ENCODE results near the gene MEIS2.

MEIS2 gene

DNA sequence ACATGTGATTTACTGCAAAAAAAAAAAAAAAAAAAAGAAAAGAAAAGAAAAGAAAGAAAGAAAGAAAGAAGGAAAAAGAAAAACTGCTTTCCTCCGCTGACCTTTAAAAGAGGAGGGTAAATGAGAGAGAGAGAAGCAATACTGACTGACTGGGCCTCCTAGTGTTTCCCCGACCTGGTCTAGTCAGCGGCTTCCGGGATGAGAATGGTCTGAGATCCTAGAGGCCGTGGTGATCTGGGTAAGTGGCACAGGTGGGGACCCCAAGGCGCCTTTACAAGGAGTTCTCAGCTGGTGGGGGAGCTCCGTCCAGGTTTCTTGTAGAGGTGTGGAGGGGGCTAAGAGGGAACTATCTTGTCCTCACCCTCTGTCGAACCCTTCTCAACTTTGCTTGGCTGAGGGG, 223.1 kb downstream of the MEIS2 start:
- DNase-seq (ENCODE audit: low spot score) = no peak

DNA sequence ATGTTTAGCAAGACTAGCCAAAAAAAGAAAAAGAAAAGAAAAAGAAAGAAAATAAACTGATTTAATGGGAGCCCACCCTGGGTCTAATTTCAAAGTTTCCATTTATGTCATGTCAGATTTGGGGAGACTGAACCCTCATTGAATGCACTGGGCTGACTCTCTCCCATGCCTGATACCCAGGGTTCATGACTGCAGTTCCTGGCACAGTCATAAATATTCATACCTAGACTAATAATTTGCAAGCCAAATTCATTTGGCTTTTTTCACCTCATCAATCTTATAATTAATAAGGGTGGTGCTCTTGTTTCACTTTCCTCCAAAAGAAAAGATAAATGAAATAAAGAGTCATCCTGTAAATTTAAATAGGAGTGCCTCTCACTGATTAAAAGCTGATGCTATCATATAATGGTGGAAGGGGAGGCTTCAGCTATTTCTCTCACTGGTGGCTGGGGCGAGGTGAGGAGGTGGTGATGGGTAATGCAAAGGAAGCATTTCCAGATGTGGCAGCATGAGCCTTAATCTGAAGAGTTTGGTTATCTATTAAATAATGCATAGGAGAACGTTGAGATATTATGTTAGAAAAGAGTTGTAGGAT, 224.5 kb downstream of the MEIS2 start:
- no peak for DNase-seq (ENCODE audit: low spot score)

DNA sequence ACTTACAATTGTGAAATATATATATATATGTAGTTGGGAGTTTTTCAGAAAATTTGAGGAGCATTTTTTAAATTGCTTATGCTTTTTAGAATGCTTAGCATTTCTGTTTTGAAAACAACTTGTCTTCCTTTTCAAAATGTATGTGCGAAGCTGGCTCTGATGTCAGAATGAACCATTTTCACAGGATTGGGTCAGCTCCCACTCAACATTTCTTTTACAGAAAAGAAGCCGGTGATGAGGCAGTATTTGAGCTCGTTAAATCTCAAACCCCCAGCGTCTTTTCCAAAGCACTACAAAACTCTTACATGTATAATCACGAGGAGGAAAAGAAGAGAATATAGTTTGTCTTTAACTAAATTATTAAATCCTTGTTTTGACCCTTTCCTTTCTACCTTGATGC, 225.4 kb downstream of the MEIS2 start:
- DNase-seq (ENCODE audit: low spot score) = no peak

DNA sequence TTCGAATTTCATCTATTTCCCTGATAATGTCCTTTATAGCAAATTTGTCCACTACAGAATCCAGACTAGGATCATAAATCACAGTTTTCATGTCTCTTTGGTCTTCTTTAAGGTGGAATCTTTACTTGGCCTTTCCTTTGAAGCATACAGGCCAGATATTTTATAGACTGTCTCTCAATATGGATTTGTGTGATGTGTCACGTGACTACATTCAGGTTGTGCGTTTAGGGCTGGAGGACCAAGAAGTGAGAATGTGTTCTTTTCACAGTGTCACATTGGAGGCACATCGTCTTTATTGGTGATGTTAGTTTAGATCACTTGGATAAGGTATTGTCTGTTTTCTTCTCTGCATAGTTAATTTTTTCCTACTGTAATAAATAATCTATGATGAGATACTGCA, 232.9 kb downstream of the MEIS2 start:
- no peak for DNase-seq (ENCODE audit: low spot score)

DNA sequence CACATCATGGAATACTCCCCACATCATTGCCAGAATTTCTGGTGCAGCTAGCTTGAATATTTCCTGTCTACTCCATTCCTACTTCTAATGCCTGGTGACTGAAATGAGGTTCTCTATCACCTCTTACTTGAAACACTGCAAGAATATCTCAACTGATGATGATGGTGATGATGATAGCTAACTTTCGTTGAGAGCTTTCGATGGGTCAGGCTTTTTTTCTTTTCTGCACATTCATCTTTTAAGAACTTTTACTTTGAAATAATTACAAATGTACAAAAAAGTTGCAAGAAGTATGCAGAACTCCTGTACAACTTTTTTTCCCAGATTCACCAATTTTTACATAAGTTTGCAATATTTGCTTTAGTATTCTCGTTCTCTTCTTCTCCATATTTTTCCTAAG, 233.5 kb downstream of the MEIS2 start:
- DNase-seq (ENCODE audit: low spot score) = no peak

DNA sequence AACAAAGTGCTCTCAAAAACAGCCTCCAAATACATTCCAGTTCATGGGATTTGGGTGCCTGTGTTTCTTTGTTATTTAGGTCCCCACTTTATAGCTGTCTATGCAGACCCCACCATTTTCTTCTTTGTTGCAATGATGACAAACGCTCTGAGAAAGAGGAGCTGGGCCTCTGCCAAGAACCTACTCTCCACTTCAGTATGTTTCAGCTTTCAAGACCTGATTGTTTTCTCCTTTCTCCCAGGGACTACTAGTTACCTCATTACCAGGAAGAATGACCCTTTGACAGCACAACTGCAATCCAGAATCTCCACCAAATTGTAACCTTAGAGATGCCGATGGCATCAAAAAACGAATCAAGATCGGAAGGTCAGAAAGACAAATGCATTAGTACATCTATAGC, 236.8 kb downstream of the MEIS2 start:
- DNase-seq (ENCODE audit: low spot score) = no peak

DNA sequence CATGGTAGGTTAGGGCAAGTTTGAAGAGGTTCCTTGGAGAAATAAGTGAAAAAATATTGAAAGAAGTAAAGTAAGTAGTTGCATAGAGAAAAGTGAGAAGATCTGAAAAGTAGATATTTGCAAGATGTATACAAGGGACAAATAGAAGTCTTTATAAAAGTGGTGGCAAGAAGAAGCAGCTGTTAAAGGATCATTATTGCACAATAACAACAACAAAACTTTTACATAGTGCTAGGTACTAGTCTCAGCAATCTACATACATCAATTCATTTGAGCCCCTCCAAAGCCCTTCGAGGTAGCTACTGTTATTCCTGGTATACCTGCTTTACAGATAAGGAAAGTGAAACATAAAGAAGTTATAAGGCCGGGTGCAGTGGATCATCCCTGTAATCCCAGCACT, 239.6 kb downstream of the MEIS2 start:
- no peak for DNase-seq (ENCODE audit: low spot score)

DNA sequence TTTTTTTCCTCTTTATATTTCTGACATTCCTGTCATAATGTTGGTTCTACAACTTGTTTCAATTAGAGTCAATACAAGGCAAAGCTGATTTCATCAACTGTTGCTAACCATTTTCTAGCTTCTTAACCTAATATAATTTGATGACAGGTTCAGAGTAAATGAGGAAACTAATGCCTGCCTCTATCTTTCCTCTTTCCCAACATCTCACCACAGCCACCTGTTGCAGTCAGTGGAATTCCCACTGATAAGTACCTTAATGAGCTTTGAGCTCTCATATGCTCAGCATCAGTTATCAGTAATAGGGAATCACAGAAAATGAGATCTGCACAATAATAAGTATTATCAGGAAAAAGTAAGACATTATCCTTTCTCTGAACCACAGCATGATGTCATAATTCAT, 241.9 kb downstream of the MEIS2 start:
- DNase-seq (ENCODE audit: low spot score) = no peak

DNA sequence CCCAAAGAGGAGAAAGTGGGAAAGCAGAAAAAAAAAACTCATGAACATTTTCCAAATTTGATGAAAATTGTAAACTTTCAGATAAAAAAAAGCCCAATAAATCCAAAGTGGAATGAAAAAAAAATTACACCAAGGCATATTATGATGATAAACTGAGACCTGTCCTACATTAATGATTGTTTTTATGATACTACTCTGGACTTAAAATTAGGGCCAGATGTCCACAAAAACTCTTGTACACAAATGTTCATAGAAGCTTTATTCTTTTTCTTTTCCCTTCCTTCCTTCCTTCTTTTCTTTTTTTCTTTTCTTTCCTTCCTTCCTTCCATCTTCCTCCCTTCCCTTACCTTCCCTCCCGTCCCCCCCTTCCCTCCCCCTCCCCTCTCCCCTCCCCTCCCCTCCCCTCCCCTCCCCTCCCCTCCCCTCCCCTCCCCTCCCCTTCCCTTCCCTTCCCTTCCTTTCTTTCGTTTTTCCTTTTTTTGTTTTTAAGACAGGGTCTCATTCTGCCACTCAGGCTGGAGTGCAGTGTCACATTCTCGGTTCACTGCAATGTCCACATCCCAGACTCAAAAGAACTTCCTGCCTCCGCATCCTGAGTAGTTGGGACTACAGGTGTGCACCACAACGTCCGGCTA, 243.9 kb downstream of the MEIS2 start:
- no peak for DNase-seq (ENCODE audit: low spot score)

DNA sequence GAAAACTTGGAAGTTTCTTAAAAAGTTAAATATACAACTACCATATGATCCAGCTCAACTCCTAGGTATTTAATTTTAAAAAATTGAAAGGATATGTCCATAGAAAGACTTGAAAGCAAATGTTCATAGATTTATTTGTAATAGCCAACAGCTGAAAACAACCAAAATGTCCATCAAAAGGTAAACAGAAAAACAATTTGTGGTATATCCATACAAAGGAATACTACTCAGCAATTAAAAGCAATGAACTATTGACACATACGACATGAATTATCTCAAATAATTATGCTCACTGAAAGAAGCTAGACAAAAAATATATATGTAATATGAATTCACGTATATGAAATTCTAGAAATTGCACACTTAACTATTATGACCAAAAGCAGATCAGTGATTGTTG, 249.5 kb downstream of the MEIS2 start:
- DNase-seq (ENCODE audit: low spot score) = no peak

DNA sequence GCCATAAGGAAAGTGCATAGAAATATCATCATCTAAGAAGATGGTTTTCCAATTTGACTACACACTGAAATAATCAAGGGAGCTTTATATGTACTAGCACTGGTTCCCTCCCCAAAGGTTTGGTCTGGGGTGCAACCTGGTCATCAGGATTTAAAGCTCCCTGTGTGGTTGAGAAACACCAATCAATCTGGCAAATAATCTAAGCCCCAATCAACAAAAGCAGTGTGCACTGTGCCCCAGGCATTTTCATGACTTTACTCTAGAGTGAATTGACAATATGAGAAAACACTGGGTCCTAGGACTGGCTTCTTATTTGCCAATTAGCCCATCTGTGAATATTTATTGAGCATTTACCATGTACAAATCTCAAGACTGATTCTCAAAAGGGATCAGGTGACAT, 255.1 kb downstream of the MEIS2 start:
- DNase-seq (ENCODE audit: low spot score) = no peak

DNA sequence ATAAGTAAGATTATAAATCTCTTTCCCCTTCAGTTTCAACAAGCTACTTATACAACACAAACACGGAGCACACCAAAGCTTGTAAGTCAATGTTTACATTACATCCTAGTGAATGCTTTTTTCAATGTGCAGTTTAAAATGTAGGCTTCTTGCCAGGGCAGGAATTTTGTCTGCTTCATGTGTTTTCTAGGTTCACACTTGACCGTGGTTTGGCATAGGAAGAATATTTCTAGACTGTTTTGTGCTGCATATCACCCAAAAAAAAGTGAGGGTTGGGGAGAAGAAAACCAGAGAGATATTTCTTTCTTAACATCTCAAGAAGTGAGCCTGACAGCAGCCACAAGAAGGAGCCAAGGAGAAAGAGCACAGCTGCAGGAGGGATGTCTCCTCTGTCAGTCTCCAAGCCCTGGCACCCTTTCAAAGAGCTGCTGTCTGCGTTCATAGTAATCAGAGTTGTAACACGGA, 255.8 kb downstream of the MEIS2 start:
- peak; percentile 18 for DNase-seq (ENCODE audit: low spot score)

DNA sequence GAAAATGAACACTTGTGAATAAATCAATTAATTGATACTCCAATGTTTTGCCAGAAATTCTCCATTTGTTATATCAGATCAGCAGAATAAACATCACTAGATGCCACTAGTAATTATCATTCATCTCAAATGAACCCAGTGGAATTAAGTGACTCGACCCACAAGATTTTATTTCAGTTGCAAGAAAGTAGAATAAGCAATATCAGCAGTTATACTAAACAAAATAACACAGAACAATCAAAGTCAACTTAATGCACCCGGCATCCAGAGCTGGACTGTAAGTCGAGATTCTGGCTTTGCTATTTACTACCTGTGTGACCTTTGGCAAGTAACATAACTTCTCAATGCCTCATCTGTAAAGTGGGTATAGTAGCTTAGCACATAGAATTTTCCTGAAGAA, 256.5 kb downstream of the MEIS2 start:
- no peak for DNase-seq (ENCODE audit: low spot score)

DNA sequence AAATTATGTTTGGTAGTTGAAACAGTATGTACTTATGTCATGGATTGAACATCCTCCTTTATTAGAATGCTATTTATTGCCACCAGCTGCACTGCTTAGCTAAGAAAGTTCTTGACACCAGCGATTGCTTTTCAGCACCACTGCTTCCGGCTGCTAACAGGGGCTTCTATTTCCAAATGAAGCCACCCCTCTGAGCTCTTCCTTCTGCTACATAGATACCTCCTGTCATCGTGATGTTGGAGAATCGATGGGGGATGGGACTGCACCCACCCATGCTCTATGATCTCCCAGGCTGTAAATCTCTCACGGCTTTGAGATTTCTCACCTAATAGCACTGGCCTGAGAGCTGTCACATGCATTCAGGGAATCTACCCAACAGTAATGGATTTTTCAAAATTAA, 259.2 kb downstream of the MEIS2 start:
- no peak for DNase-seq (ENCODE audit: low spot score)
